ENCODE measurements around the gene CRB3.

Gene CRB3

DNA sequence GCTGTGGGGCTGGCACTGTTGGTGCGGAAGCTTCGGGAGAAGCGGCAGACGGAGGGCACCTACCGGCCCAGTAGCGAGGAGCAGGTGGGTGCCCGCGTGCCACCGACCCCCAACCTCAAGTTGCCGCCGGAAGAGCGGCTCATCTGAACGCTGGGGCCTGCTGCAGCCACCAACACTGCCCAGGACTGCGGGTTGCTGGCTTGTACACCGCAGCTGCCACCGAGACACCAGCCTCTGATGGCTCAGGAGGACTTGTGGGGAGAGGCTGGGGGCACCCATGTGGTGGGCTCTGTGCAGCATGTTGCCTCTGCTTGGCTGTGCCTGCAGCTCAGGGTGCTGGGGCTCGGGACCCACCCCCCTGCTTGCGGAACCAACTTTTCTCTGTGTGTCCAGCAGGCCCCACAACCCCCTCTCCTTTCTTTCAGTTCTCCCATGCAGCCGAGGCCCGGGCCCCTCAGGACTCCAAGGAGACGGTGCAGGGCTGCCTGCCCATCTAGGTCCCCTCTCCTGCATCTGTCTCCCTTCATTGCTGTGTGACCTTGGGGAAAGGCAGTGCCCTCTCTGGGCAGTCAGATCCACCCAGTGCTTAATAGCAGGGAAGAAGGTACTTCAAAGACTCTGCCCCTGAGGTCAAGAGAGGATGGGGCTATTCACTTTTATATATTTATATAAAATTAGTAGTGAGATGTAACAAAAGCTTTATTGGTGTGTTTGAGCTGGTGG, 2.6 kb downstream of the CRB3 start:
- DNase-seq (ENCODE audit: low read depth) = no peak
- no peak for TF ChIP-seq CTCF (conservative IDR thresholded peaks at IDR 0.05; ENCODE audit: control insufficient read depth, insufficient read depth, low read depth, low read length)
- H3K4me3 ChIP-seq (ENCODE audit: control insufficient read depth, low read depth, low read length) = no peak overlapping the region

- no peak for TF ChIP-seq CTCF (conservative IDR thresholded peaks at IDR 0.05; ENCODE audit: control insufficient read depth, insufficient read depth, low read depth, low read length)
- H3K4me3 ChIP-seq (ENCODE audit: control insufficient read depth, low read depth, low read length) = no peak overlapping the region
- no peak for DNase-seq (ENCODE audit: low read depth)
These were observed 3.3 kb downstream of the CRB3 start for GRCh38 chr19:6467384-6467783.

DNA sequence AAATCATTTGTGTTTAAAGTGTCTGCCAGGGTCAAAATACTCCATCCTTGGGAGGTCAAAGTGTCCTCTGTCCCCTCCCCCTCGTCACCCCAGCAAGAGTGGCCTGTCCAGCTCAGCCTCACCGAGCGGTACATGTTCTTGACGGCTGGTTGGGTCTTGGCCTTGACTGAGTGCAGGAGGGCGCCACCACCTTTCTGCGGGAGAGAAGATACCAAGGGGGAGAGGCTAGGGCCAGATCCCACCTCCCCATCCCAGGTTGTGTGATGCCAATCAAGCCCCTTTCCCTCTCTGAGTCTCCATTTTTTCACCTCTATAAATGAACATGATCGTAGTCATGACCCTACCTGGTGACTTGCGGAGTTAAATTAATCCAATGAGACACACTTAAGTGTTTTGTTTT, 6.1 kb downstream of the CRB3 start:
- TF ChIP-seq CTCF (conservative IDR thresholded peaks at IDR 0.05; ENCODE audit: control insufficient read depth, insufficient read depth, low read depth, low read length) = no peak
- no peak overlapping the region for H3K4me3 ChIP-seq (ENCODE audit: control insufficient read depth, low read depth, low read length)
- no peak for DNase-seq (ENCODE audit: low read depth)

DNA sequence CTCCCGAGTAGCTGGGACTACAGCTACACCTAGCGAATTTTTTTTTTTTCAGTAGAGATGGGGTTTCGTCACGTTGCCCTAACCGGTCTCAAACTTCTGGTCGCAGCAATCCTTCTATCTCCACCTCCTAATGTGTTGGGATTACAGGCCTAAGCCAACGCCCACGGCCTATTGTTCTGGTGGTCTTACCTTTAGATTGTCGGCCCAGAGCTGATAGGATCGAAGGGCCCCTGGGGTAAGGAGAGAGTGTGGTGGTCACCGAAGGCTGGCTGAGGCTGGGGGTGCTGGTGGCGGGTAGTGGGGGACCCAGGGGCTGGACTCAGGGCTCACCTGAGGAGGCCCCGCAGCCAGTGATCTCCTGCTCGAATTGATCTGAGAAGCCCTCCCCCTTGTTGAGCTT, 7.0 kb downstream of the CRB3 start:
- TF ChIP-seq CTCF (conservative IDR thresholded peaks at IDR 0.05; ENCODE audit: control insufficient read depth, insufficient read depth, low read depth, low read length) = no peak
- no peak overlapping the region for H3K4me3 ChIP-seq (ENCODE audit: control insufficient read depth, low read depth, low read length)
- no peak for DNase-seq (ENCODE audit: low read depth)

- no peak for DNase-seq (ENCODE audit: low read depth)
- no peak for TF ChIP-seq CTCF (conservative IDR thresholded peaks at IDR 0.05; ENCODE audit: control insufficient read depth, insufficient read depth, low read depth, low read length)
- H3K4me3 ChIP-seq (ENCODE audit: control insufficient read depth, low read depth, low read length) = no peak overlapping the region
These were observed 8.6 kb downstream of the CRB3 start for GRCh38 chr19:6472713-6473112.

GRCh38 chr19:6473647-6474046, 9.6 kb downstream of the CRB3 start:
- no peak for TF ChIP-seq CTCF (conservative IDR thresholded peaks at IDR 0.05; ENCODE audit: control insufficient read depth, insufficient read depth, low read depth, low read length)
- DNase-seq (ENCODE audit: low read depth) = no peak
- no peak overlapping the region for H3K4me3 ChIP-seq (ENCODE audit: control insufficient read depth, low read depth, low read length)

Data from fibroblast of mammary gland (primary cell).